ENCODE data around the gene RPEL1. TPM values are rescaled to one million over a fixed set of nuclear protein-coding genes. Genes with fewer than 3 reads are reported as not detected.
"Not testable (repeated sequence)": the region's sequence is repeated elsewhere in the genome, so short reads cannot be mapped to it uniquely, and the experiment has no call there.

Gene RPEL1
- total and polyA plus RNA-seq, 2 donors (not counting 1 experiment from before 2014, with no cell fraction given) = not detected

DNA sequence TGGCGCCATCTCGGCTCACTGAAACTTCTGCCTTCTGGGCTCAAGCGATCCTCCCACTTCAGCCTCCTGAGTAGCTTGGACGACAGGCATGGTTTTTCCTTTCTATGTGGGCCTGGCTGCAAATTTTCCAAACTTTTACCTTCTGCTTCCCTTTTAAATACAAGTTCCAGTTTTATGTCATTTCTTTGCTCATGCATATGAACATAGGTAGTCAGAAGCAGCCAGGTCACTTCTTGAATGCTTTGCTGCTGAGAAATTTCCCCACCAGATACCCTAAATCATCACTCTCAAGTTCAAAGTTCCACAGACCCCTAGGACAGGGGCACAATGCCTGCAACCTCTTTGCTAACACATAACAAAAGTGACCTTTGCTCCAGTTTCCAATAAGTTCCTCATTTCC is 21.6 kb upstream of the RPEL1 start:
- 92% methylated on average over 4 of the region's 4 CpGs for WGBS (ENCODE audit: insufficient coverage)
- CTCF ChIA-PET = no interaction called here
- no peaks in the 10 kb centered on the region for H3K36me3 ChIP-seq (replicated peaks in 1 of 2; ENCODE audit: control extremely low read depth in 1 of 2, control insufficient read depth in 1 of 2, extremely low read depth in 1 of 2, insufficient read depth in 2 of 2, low read length in 1 of 2)
- TF ChIP-seq EZH2 (IDR thresholded peaks at IDR 0.05; ENCODE audit: borderline replicate concordance, insufficient read depth, low read depth, low read length, poor library complexity, severe bottlenecking) = no peak
- TF ChIP-seq, protein P1, sequence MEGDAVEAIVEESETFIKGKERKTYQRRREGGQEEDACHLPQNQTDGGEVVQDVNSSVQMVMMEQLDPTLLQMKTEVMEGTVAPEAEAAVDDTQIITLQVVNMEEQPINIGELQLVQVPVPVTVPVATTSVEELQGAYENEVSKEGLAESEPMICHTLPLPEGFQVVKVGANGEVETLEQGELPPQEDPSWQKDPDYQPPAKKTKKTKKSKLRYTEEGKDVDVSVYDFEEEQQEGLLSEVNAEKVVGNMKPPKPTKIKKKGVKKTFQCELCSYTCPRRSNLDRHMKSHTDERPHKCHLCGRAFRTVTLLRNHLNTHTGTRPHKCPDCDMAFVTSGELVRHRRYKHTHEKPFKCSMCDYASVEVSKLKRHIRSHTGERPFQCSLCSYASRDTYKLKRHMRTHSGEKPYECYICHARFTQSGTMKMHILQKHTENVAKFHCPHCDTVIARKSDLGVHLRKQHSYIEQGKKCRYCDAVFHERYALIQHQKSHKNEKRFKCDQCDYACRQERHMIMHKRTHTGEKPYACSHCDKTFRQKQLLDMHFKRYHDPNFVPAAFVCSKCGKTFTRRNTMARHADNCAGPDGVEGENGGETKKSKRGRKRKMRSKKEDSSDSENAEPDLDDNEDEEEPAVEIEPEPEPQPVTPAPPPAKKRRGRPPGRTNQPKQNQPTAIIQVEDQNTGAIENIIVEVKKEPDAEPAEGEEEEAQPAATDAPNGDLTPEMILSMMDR (IDR thresholded peaks at IDR 0.05) = no peak
- no peak overlapping the region for H3K4me2 ChIP-seq (replicated peaks; ENCODE audit: low read depth, low read length, poor library complexity, severe bottlenecking)
- intact Hi-C loops (cut with micrococcal nuclease) = no loop called here
- no peak overlapping the region for H3K27ac ChIP-seq (ENCODE audit: low read length in 2 of 2)
- no peak overlapping the region for H3K4me3 Mint-ChIP-seq
- H3K4me1 ChIP-seq (ENCODE audit: control insufficient read depth in 2 of 2, insufficient read depth in 2 of 2, low read length in 2 of 2) = no peaks in the 10 kb centered on the region
- ATAC-seq (ENCODE audit: low read depth) (no peak), DNase-seq (no peak)
- peaks cover 0 to 26% (median 17%) of the 10 kb centered on the region in 3 donors for H3K9me3 ChIP-seq (ENCODE audit: control extremely low read depth in 1 of 3, control insufficient read depth in 2 of 3, insufficient read depth in 1 of 3, low read length in 2 of 3)
- peaks cover 12% of the 10 kb centered on the region for H3K9me3 Mint-ChIP-seq (ENCODE audit: insufficient read depth)
- H3K27me3 ChIP-seq (replicated peaks in 1 of 4; ENCODE audit: control extremely low read depth in 1 of 4, control insufficient read depth in 3 of 4, insufficient read depth in 4 of 4, low read length in 3 of 4) = no peaks in the 10 kb centered on the region
- H3K27me3 Mint-ChIP-seq = no peaks in the 10 kb centered on the region
- POLR2A ChIA-PET = no interaction called here
- no peaks in the 10 kb centered on the region for H4K20me1 ChIP-seq (ENCODE audit: control insufficient read depth, insufficient read depth, low read length, poor library complexity, severe bottlenecking)
- no peaks in the 10 kb centered on the region for H3K4me1 Mint-ChIP-seq
- no peaks in the 10 kb centered on the region for H3K79me2 ChIP-seq (ENCODE audit: control insufficient read depth, insufficient read depth, low read length)
- H3K9ac ChIP-seq (ENCODE audit: low read length) = no peak overlapping the region
- no peak overlapping the region for H3K4me3 ChIP-seq (ENCODE audit: control extremely low read depth in 1 of 5, extremely low read depth in 1 of 5, insufficient read depth in 1 of 5, low read depth in 2 of 5, low read length in 4 of 5)
- H3K27ac Mint-ChIP-seq = no peak overlapping the region
- no peak overlapping the region for H2AFZ ChIP-seq (ENCODE audit: insufficient read depth, low read depth, low read length, poor library complexity, severe bottlenecking)

DNA sequence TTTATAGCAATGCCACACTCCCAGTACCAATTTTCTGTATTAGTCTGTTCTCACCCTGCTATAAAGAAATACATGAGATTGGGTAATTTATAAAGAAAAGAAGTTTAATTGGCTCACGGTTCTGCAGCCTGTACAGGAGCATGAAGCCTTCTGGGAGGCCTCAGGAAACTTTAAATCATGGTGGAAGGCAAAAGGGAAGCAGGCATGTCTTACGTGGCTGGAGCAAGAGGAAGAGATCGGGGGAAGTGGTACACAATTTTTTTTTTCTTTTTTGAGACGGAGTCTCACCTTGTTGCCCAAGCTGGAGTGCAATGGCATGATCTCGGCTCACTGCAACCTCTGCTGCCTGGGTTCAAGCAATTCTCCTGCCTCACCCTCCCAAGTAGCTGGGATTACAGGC is 21.0 kb upstream of the RPEL1 start:
- POLR2A ChIA-PET; H3K27ac Mint-ChIP-seq; H3K79me2 ChIP-seq (ENCODE audit: control insufficient read depth, insufficient read depth, low read length); H3K36me3 ChIP-seq (replicated peaks in 1 of 2; ENCODE audit: control extremely low read depth in 1 of 2, control insufficient read depth in 1 of 2, extremely low read depth in 1 of 2, insufficient read depth in 2 of 2, low read length in 1 of 2); CTCF ChIA-PET; H3K27me3 Mint-ChIP-seq; H3K27me3 ChIP-seq (replicated peaks in 1 of 4; ENCODE audit: control extremely low read depth in 1 of 4, control insufficient read depth in 3 of 4, insufficient read depth in 4 of 4, low read length in 3 of 4); H4K20me1 ChIP-seq (ENCODE audit: control insufficient read depth, insufficient read depth, low read length, poor library complexity, severe bottlenecking); H2AFZ ChIP-seq (ENCODE audit: insufficient read depth, low read depth, low read length, poor library complexity, severe bottlenecking); H3K27ac ChIP-seq (ENCODE audit: low read length in 2 of 2); intact Hi-C loops (cut with micrococcal nuclease); DNase-seq; H3K4me3 Mint-ChIP-seq; H3K4me2 ChIP-seq (replicated peaks; ENCODE audit: low read depth, low read length, poor library complexity, severe bottlenecking); H3K4me1 ChIP-seq (ENCODE audit: control insufficient read depth in 2 of 2, insufficient read depth in 2 of 2, low read length in 2 of 2); H3K4me3 ChIP-seq (ENCODE audit: control extremely low read depth in 1 of 5, extremely low read depth in 1 of 5, insufficient read depth in 1 of 5, low read depth in 2 of 5, low read length in 4 of 5); H3K4me1 Mint-ChIP-seq; H3K9ac ChIP-seq (ENCODE audit: low read length); ATAC-seq (ENCODE audit: low read depth): not testable (repeated sequence)
- H3K9me3 Mint-ChIP-seq (ENCODE audit: insufficient read depth) = peaks cover 12% of the 10 kb centered on the region
- peaks cover 0 to 26% (median 17%) of the 10 kb centered on the region in 3 donors for H3K9me3 ChIP-seq (ENCODE audit: control extremely low read depth in 1 of 3, control insufficient read depth in 2 of 3, insufficient read depth in 1 of 3, low read length in 2 of 3)
- WGBS (ENCODE audit: insufficient coverage) = 33% methylated on average over 5 of the region's 5 CpGs
